AG09309 (cell line): ENCODE measurements around the gene ITGAL.
"Not testable (repeated sequence)": the region's sequence is repeated elsewhere in the genome, so short reads cannot be mapped to it uniquely, and the experiment has no call there.

Experiments used
- DNase-seq: peaks from one replicate; pipeline ENCODE4 v3.0.0-alpha.2; 2010; ENCODE audit warnings: low read depth
- H3K4me3 ChIP-seq: 2 replicates; pipeline ENCODE4 v1.5.1; 2011; ENCODE audit warnings: mild to moderate bottlenecking, low read depth, low read length, moderate library complexity; ENCODE audit not compliant: control insufficient read depth
- CTCF ChIP-seq: IDR thresholded peaks from 2 replicates; pipeline ENCODE4 v1.5.1; 2011; ENCODE audit warnings: mild to moderate bottlenecking, low read depth, low read length, inconsistent platforms; ENCODE audit not compliant: insufficient read depth, control insufficient read depth; ENCODE audit errors: missing control alignments

Gene ITGAL

GRCh38 chr16:30521873-30522641, 49.5 kb downstream of the ITGAL start:
- H3K4me3 ChIP-seq = no peak overlapping the region
- no peak for DNase-seq
- TF ChIP-seq CTCF = no peak

GRCh38 chr16:30522702-30523463, 50.3 kb downstream of the ITGAL start:
- not testable (repeated sequence) for DNase-seq, H3K4me3 ChIP-seq

GRCh38 chr16:30523768-30524574, 51.4 kb downstream of the ITGAL start:
- TF ChIP-seq CTCF = no peak
- DNase-seq = no peak
- no peak overlapping the region for H3K4me3 ChIP-seq

- TF ChIP-seq CTCF = no peak
- H3K4me3 ChIP-seq = no peak overlapping the region
- no peak for DNase-seq
Measured at GRCh38 chr16:30524575-30525568, 52.3 kb downstream of the ITGAL start.

- DNase-seq = no peak
- H3K4me3 ChIP-seq = peak overlapping the region; percentile 80
- no peak for TF ChIP-seq CTCF
Measured at GRCh38 chr16:30525844-30526136, 53.2 kb downstream of the ITGAL start.

- no peak for DNase-seq
Measured at GRCh38 chr16:30526137-30526822, 53.7 kb downstream of the ITGAL start, which contains the start of gene ZNF768. Gene ZNF768 (minus strand): TSS chr16:30526566. CDS start chr16:30526413, 153 bp downstream.

More at GRCh38 chr16:30526137-30526822, 53.7 kb downstream of the ITGAL start, which contains the start of gene ZNF768:
- peak within 1 kb of the TSS; percentile 80 for H3K4me3 ChIP-seq
- no peak for TF ChIP-seq CTCF
